ENCODE data around the gene CHRM2. TPM values are rescaled to one million over a fixed set of nuclear protein-coding genes. Genes with fewer than 3 reads are reported as not detected.

Gene CHRM2
- total RNA-seq, 2 experiments from 2014 or later, result not detected

DNA sequence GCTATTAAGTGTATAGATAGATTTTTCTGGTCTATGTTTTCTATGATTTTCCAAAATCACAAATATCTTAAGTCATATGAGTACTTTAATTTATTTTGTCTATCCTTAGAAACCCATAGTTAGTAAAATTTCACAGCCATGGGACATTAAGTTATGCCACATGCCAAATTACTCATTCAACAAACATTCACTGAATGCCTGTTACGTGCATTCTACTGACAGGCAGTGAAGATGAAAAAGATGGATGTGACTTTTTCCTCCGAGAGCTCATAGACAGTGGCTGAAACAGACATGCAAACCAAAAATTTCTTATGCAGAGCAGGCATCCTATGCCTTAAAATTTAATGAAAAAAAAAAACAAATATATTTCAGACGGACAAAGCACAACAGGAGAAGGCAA is 84.9 kb downstream of the CHRM2 start:
- no peaks in the 10 kb centered on the region for H3K27me3 Mint-ChIP-seq
- no peak overlapping the region for H3K4me3 Mint-ChIP-seq
- no peak overlapping the region for H3K27ac Mint-ChIP-seq
- no peaks in the 10 kb centered on the region for H3K36me3 Mint-ChIP-seq
- no peaks in the 10 kb centered on the region for H3K4me1 Mint-ChIP-seq
- POLR2A ChIA-PET, result no interaction called here
- no peak for ATAC-seq (ENCODE audit: low read depth)
- peaks cover 4% of the 10 kb centered on the region for H3K9me3 Mint-ChIP-seq
- no peak for DNase-seq

DNA sequence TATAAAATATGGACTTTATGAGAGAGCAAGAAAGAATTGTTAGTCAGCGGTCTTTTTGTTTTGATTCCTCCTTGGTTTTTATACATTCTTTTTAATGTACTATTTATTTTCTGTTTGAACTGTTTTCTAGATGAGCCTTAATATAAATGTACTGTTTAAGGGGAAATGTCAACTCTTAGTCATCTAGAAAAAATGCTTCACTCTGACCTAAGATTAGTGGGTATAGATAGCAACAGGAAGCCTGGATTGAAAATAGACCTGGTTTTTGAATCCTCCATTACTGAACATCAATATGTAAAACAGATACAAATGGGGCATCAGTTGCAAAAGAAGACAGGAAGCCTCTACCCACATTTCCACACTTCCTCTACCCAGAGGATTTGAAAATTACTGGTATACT is 87.8 kb downstream of the CHRM2 start:
- no peak overlapping the region for H3K4me3 Mint-ChIP-seq
- no peaks in the 10 kb centered on the region for H3K9me3 Mint-ChIP-seq
- POLR2A ChIA-PET, result no interaction called here
- H3K27me3 Mint-ChIP-seq, result no peaks in the 10 kb centered on the region
- ATAC-seq (ENCODE audit: low read depth) (no peak), DNase-seq (no peak)
- H3K36me3 Mint-ChIP-seq, result no peaks in the 10 kb centered on the region
- H3K27ac Mint-ChIP-seq, result no peak overlapping the region
- H3K4me1 Mint-ChIP-seq, result no peaks in the 10 kb centered on the region

DNA sequence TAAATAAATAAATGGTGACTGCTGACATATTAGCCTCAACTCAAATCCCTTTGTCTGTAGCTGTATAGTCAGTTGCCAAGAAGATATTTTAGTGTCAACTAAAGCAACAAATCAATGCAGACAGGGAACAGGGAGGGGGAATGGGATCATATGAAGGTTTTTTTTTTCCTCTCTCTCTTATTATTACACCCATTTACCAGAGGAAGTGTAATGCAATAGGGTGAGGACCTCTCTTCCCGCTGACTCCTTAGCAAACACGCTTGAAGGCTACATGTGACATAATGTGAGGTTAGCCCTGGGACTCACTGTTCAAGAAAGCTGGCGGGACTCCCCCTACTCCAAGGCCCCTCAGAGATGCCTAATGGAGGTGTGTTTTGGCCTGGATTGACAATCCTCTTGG is 88.2 kb downstream of the CHRM2 start:
- POLR2A ChIA-PET, result no interaction called here
- H3K36me3 Mint-ChIP-seq, result no peaks in the 10 kb centered on the region
- no peaks in the 10 kb centered on the region for H3K9me3 Mint-ChIP-seq
- H3K27ac Mint-ChIP-seq, result no peak overlapping the region
- H3K27me3 Mint-ChIP-seq, result no peaks in the 10 kb centered on the region
- DNase-seq (no peak), ATAC-seq (ENCODE audit: low read depth) (no peak)
- no peaks in the 10 kb centered on the region for H3K4me1 Mint-ChIP-seq
- no peak overlapping the region for H3K4me3 Mint-ChIP-seq

DNA sequence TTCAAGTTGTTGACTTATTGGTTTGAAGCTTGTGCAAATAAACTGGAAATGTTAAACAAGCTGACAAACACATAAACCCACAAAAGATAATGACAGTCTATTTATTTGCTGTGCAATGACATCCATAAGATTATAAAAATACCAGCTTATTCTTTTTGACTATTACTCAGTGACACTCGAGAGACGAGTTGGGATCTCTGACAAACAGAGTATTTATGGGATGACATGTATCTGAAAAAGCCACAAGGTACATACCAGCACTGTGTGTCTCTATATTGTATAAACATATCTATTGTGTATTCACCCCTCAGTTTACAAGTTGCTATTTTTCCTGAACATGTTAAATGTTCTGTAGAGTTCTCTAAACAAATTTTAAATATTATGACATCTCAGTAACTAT is 88.9 kb downstream of the CHRM2 start:
- POLR2A ChIA-PET, result no interaction called here
- no peak for DNase-seq
- H3K4me3 Mint-ChIP-seq, result no peak overlapping the region
- H3K9me3 Mint-ChIP-seq, result no peaks in the 10 kb centered on the region
- ATAC-seq (ENCODE audit: low read depth), result no peak
- H3K36me3 Mint-ChIP-seq, result no peaks in the 10 kb centered on the region
- H3K27ac Mint-ChIP-seq, result no peak overlapping the region
- H3K27me3 Mint-ChIP-seq, result no peaks in the 10 kb centered on the region
- H3K4me1 Mint-ChIP-seq, result no peaks in the 10 kb centered on the region

DNA sequence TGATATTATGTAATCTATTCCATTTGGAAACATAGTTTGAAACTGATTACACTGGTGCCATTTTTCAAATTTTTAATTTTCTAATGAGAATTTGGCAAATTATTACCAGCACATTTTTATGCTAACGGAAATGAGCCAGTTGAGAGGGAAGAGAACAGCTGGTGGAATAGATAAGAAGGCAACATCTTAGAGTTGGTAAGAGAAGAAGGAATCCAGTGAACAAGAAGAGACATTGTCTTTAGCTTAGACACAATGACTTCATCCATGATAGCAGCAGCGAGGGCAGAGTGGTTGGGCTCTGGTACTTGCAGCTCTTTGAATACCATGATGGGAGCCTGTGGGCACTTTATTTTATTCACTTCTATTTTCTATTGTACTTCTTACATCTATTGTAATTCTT is 89.6 kb downstream of the CHRM2 start:
- Mint-ChIP-seq H3K4me3 (no peak overlapping the region), H3K4me1 (no peaks in the 10 kb centered on the region), H3K36me3 (no peaks in the 10 kb centered on the region), H3K27ac (no peak overlapping the region), H3K27me3 (no peaks in the 10 kb centered on the region), H3K9me3 (no peaks in the 10 kb centered on the region)
- POLR2A ChIA-PET, result no interaction called here
- ATAC-seq (ENCODE audit: low read depth) (no peak), DNase-seq (no peak)

DNA sequence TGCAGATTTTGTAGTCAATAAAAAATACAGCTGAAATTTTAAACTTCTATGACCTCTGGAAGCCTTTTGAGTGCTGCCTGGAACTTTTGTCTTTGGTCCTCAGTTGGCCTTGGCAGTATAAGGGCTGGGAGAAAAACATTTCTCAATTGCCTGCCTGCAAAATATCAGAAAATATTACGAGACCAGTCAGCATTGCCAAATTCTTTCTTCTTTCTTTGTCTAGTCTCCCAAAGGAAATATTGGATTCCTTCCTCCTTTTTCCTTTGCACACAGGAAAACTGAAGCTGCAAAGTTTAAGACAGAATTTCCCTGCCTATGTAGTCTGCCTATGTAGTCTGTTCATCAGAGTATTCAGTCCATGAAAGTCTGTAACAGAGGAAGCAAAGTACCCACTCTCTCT is 95.9 kb downstream of the CHRM2 start:
- Mint-ChIP-seq H3K27ac (no peak overlapping the region), H3K27me3 (no peaks in the 10 kb centered on the region), H3K4me1 (no peaks in the 10 kb centered on the region), H3K9me3 (no peaks in the 10 kb centered on the region), H3K36me3 (no peaks in the 10 kb centered on the region), H3K4me3 (no peak overlapping the region)
- POLR2A ChIA-PET, result no interaction called here
- no peak for DNase-seq
- ATAC-seq (ENCODE audit: low read depth), result no peak

DNA sequence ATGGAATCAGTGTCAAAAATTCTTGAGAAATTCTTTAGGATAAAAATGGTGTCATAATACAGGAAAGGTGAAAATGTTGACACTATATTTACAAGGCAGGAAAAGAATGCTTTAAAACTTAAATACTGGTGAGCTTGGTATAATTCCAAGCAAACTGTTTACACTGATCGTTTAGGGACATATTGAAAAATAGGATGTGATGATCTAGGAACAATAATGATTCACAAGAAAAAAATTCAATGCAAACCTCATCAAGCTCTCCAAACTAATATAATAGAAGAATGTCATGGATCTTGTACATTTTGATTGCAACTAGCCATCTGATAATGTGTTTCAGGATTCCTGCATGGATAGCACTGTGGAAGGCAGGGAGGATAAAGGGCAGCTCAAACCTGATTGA is 98.4 kb downstream of the CHRM2 start:
- POLR2A ChIA-PET, result no interaction called here
- Mint-ChIP-seq H3K27ac (no peak overlapping the region), H3K4me1 (no peaks in the 10 kb centered on the region), H3K36me3 (no peaks in the 10 kb centered on the region), H3K27me3 (no peaks in the 10 kb centered on the region), H3K9me3 (no peaks in the 10 kb centered on the region), H3K4me3 (no peak overlapping the region)
- no peak for DNase-seq
- no peak for ATAC-seq (ENCODE audit: low read depth)

DNA sequence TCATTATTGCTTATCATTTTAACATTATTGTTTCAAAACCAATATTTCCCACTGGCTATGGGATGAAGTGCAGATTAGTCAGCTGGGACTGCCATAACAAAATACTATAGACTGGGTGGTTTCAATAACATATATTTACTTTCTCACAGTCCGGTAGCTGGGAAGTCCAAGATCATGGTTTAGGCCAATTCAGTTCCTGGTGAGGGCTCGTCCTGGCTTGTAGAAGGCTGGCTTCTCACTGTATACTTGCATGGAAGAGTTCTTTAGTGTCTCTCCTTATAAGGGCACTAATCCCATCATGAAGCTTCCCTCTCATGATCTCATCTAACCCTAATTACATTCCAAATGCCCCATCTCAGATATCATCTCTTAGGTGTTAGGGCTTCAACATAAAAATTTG is 101.3 kb downstream of the CHRM2 start:
- no peak overlapping the region for H3K27ac Mint-ChIP-seq
- H3K4me3 Mint-ChIP-seq, result no peak overlapping the region
- ATAC-seq (ENCODE audit: low read depth), result no peak
- peaks cover 5% of the 10 kb centered on the region for H3K9me3 Mint-ChIP-seq
- POLR2A ChIA-PET, result no interaction called here
- no peaks in the 10 kb centered on the region for H3K4me1 Mint-ChIP-seq
- no peak for DNase-seq
- peaks cover 1% of the 10 kb centered on the region for H3K36me3 Mint-ChIP-seq
- H3K27me3 Mint-ChIP-seq, result no peaks in the 10 kb centered on the region

DNA sequence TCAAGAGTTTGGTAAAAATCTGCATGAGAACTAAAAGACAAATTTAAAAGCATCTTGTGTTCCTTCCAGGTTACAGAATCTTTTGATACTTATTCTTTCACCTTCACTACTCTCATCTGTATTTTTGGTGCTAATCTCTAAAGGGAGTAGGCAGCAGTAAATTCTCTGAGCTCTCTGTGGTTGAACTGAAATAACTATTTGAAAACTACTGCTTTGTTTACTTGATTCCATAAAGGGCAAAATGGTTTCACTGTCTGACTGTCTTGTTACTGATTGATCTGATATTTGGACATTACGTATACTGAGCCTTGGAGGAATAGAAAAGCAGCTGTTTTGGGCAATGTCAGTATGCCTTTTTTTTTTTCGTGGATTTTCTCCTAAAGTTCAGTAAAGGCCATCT is 103.3 kb downstream of the CHRM2 start:
- Mint-ChIP-seq H3K36me3 (peaks cover 1% of the 10 kb centered on the region), H3K27ac (no peak overlapping the region), H3K4me1 (no peaks in the 10 kb centered on the region), H3K9me3 (peaks cover 5% of the 10 kb centered on the region), H3K27me3 (no peaks in the 10 kb centered on the region), H3K4me3 (no peak overlapping the region)
- DNase-seq (no peak), ATAC-seq (ENCODE audit: low read depth) (no peak)
- POLR2A ChIA-PET, result no interaction called here

DNA sequence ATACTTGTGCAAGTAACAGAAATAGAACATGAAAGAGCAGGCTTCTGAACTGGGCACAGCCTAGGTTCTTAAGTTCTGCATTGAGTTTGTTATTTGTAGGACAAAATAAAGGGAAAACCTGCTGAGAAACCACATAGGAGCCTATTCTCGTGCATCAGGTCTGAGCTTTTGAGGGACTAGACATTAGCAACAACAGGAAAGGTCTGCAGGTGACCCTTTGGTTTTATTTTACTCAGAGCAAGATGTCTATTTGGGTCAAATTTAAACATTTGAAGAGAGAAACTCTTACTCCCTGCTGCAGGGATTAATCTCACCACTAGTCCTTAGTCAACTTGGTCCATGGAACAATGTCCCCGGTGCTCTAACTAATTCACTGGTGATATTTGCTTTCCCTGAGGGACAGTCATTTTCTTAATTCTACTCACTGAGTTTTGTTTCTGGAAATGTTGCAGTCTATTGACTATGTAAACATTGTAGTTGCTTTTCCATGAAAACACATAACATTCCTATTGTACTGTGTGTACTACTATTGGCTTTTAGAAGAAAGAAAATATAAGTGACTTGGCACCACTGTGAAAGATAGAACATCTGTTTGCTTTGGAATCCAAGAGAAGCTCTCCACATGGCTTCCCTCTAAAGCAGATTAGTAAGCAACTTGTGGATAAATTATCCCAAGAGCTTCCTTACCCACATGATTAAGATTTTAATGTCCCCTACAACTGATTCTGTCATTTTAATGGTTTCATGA is 108.2 kb downstream of the CHRM2 start:
- DNase-seq (no peak), ATAC-seq (ENCODE audit: low read depth) (no peak)
- POLR2A ChIA-PET, result no interaction called here
- Mint-ChIP-seq H3K27me3 (no peaks in the 10 kb centered on the region), H3K36me3 (peaks cover 1% of the 10 kb centered on the region), H3K27ac (no peak overlapping the region), H3K9me3 (peaks cover 10% of the 10 kb centered on the region), H3K4me1 (no peaks in the 10 kb centered on the region), H3K4me3 (no peak overlapping the region)

DNA sequence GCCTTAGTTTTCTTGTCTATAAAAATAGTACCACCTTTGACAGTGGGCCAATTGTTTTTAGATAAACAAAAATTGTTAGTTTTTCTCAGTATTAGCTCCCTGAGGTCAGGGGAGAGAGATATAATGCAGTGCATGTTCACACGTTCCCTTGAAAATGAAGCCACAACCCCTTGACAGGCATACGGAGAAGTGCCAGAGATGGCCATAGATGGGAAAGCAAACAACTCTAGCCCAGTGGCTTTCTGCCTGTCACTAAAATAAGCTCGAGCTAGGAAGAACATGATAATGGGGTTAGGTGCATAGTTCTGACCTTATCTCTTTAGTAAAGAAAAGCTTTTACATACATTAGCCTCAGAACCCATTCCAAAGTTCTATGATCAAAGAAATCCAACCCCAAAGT is 124.9 kb downstream of the CHRM2 start:
- H3K27ac Mint-ChIP-seq, result no peak overlapping the region
- DNase-seq (no peak), ATAC-seq (ENCODE audit: low read depth) (no peak)
- H3K4me3 Mint-ChIP-seq, result no peak overlapping the region
- H3K9me3 Mint-ChIP-seq, result peaks cover 2% of the 10 kb centered on the region
- POLR2A ChIA-PET, result no interaction called here
- no peaks in the 10 kb centered on the region for H3K4me1 Mint-ChIP-seq
- H3K27me3 Mint-ChIP-seq, result no peaks in the 10 kb centered on the region
- H3K36me3 Mint-ChIP-seq, result no peaks in the 10 kb centered on the region

DNA sequence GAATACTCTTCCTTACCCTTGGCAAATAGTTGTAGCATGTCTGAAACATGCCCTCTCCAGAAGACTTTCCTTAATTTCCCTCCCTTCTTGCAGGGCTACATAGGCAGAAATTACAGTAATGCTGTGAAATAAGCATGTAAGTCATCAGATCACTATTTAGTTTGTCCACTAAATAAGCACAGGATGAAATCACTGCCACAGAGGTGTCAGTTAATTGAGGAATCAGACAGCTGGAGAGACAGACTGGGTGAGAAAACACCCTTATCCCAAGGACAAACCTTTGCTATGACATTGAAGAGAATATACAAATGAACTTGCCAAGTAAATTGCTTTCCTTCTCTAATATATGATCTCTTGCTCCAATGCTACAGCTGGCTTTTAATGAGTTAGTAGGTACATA is 129.3 kb downstream of the CHRM2 start:
- no peak overlapping the region for H3K27ac Mint-ChIP-seq
- no peak overlapping the region for H3K4me3 Mint-ChIP-seq
- peaks cover 4% of the 10 kb centered on the region for H3K9me3 Mint-ChIP-seq
- H3K4me1 Mint-ChIP-seq, result no peaks in the 10 kb centered on the region
- no peaks in the 10 kb centered on the region for H3K27me3 Mint-ChIP-seq
- ATAC-seq (ENCODE audit: low read depth) (no peak), DNase-seq (no peak)
- POLR2A ChIA-PET, result no interaction called here
- H3K36me3 Mint-ChIP-seq, result no peaks in the 10 kb centered on the region

DNA sequence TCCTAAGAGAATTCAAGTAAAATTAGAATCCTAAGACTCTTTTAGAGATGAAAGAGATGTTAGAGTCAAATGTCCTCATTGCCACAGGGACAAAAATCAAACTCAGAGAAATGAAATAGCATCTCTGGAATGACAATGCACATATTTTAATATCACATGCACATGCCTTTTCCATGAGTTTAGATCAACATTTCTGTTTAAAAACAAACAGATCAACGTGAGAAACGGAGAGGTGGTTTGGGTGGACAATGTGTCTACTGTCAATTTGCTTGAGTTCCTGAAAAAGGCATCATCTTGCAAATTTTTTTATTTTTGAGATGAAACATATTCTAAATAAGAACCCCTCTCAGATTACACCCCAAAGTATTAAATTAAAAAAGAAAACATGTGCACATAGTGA is 130.0 kb downstream of the CHRM2 start:
- Mint-ChIP-seq H3K9me3 (peaks cover 4% of the 10 kb centered on the region), H3K27me3 (no peaks in the 10 kb centered on the region), H3K36me3 (no peaks in the 10 kb centered on the region), H3K4me1 (no peaks in the 10 kb centered on the region), H3K27ac (no peak overlapping the region), H3K4me3 (no peak overlapping the region)
- no peak for ATAC-seq (ENCODE audit: low read depth)
- POLR2A ChIA-PET, result no interaction called here
- DNase-seq, result no peak

DNA sequence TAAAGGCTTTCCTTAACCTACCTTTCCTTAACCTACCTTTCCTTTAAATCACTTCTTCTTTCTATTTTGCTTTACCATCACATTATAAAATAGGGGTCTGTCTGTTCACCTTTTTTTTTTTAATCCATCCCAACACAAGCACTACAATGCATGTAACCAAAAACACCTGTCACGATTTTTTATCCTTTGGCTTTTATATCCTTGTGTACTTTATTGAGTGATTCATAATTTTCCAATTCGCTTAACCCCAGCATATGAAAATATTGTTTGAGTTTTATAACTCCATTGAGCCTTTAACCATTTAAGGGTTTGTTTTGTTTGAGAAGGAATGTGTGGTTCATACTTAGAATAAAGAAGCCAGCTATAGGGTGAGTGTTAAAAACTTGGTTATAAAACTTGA is 132.2 kb downstream of the CHRM2 start:
- peaks cover 2% of the 10 kb centered on the region for H3K9me3 Mint-ChIP-seq
- H3K27me3 Mint-ChIP-seq, result no peaks in the 10 kb centered on the region
- ATAC-seq (ENCODE audit: low read depth) (no peak), DNase-seq (no peak)
- no peak overlapping the region for H3K4me3 Mint-ChIP-seq
- H3K36me3 Mint-ChIP-seq, result no peaks in the 10 kb centered on the region
- H3K4me1 Mint-ChIP-seq, result no peaks in the 10 kb centered on the region
- POLR2A ChIA-PET, result no interaction called here
- H3K27ac Mint-ChIP-seq, result no peak overlapping the region

DNA sequence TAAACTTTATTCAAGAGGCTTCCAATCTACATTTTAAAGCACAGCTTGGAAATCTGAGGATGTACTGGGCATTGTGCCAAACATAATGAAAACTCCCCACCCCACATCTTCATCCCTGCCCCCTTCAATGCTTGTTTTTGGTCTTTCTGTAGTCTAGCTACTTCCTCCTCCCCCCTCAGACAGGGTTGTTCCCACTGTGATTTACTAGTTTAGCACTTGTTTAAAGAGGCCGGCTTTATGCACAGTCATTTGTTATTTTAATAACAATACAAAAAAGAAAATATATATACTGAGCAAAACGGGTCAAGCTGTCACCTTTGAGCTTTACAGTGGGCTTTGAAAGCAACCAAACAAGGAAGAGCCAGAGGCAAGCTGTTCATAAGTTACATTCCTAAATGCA is 132.6 kb downstream of the CHRM2 start:
- no peak overlapping the region for H3K27ac Mint-ChIP-seq
- ATAC-seq (ENCODE audit: low read depth) (no peak), DNase-seq (no peak)
- no peaks in the 10 kb centered on the region for H3K36me3 Mint-ChIP-seq
- H3K27me3 Mint-ChIP-seq, result no peaks in the 10 kb centered on the region
- no peaks in the 10 kb centered on the region for H3K4me1 Mint-ChIP-seq
- H3K9me3 Mint-ChIP-seq, result peaks cover 2% of the 10 kb centered on the region
- H3K4me3 Mint-ChIP-seq, result no peak overlapping the region
- POLR2A ChIA-PET, result no interaction called here
